Activated T-helper 2 cell treated with anti-CD3 and anti-CD28 coated beads, Interferon-gamma antibody, Interleukin-2, Interleukin-4, amounts not matched to agents 10 μg/mL and 5 μg/mL and 100 μg/mL, durations not matched to agents 14 hours and 24 hours and 36 hours (primary cell): Measurements from ENCODE around the gene MAGOH. TPM values are rescaled to one million over a fixed set of nuclear protein-coding genes. Genes with fewer than 3 reads are reported as not detected.

ENCODE experiments used
- DNase-seq: peaks from one replicate; pipeline ENCODE4 v3.0.0; 2021; ENCODE audit warnings: low spot score
- H3K27ac Mint-ChIP-seq: one replicate; pipeline ENCODE4 v1.8.0; 2021; ENCODE audit warnings: mixed read lengths
- H3K27me3 Mint-ChIP-seq: one replicate; pipeline ENCODE4 v1.8.0; 2021; ENCODE audit warnings: low read depth, mixed read lengths
- H3K36me3 Mint-ChIP-seq: one replicate; pipeline ENCODE4 v1.8.0; 2021; ENCODE audit warnings: low read depth, mixed read lengths
- H3K4me1 Mint-ChIP-seq: one replicate; pipeline ENCODE4 v1.8.0; 2021; ENCODE audit warnings: low read depth, mixed read lengths
- H3K4me3 Mint-ChIP-seq: one replicate; pipeline ENCODE4 v1.8.0; 2021; ENCODE audit warnings: low read depth, mild to moderate bottlenecking, moderate library complexity, mixed read lengths
- H3K9me3 Mint-ChIP-seq: one replicate; pipeline ENCODE4 v1.8.0; 2021; ENCODE audit warnings: mixed read lengths
- intact Hi-C: fragments of 100-400 bp; cut with micrococcal nuclease; formaldehyde crosslinking; loops from one replicate; pipeline ENCODE4 v1.15.1; 2023
- total RNA-seq: library from RNA; stranded (reverse); gene quantifications from 2 replicates; pipeline ENCODE4 v1.2.3, GENCODE V29; 2022

Gene MAGOH
- total RNA-seq, 1 donor from 2014 or later = 90.2 TPM

- Mint-ChIP-seq H3K9me3 (no peaks in the 10 kb centered on the region), H3K27ac (no peak overlapping the region), H3K4me1 (no peaks in the 10 kb centered on the region), H3K36me3 (peaks cover 72% of the 10 kb centered on the region), H3K27me3 (no peaks in the 10 kb centered on the region), H3K4me3 (no peak overlapping the region)
- DNase-seq = no peak
- intact Hi-C loops = no loop called here
Observed at GRCh38 chr1:53265581-53265980, 27.3 kb upstream of the MAGOH start.

GRCh38 chr1:53264048-53264447 lies 25.7 kb upstream of the MAGOH start:
- H3K4me3 Mint-ChIP-seq = no peak overlapping the region
- intact Hi-C loops = no loop called here
- DNase-seq = no peak
- H3K4me1 Mint-ChIP-seq = no peaks in the 10 kb centered on the region
- H3K27ac Mint-ChIP-seq = no peak overlapping the region
- H3K36me3 Mint-ChIP-seq = peaks cover 76% of the 10 kb centered on the region
- no peaks in the 10 kb centered on the region for H3K9me3 Mint-ChIP-seq
- H3K27me3 Mint-ChIP-seq = no peaks in the 10 kb centered on the region

DNA sequence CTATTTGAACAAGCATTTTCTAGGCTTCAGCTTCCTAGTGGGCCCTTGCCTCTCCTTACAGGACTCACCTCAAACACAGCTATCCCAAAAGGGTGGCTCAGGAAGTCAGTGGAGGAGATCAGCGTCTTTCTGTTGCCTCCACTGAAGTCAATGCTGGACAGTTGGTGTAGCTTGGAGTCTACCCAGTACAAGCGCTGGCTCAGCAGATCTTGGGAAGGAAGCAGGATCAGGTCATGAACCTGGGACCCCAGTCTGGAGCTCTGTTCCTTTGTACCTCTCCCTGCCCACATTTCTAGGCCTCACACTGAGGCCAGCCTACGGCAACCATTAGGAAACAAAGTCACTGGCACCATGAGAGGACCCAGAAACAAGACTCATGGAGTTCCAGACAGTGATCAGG lies 23.7 kb upstream of the MAGOH start:
- intact Hi-C loops = no loop called here
- no peak overlapping the region for H3K27ac Mint-ChIP-seq

DNA sequence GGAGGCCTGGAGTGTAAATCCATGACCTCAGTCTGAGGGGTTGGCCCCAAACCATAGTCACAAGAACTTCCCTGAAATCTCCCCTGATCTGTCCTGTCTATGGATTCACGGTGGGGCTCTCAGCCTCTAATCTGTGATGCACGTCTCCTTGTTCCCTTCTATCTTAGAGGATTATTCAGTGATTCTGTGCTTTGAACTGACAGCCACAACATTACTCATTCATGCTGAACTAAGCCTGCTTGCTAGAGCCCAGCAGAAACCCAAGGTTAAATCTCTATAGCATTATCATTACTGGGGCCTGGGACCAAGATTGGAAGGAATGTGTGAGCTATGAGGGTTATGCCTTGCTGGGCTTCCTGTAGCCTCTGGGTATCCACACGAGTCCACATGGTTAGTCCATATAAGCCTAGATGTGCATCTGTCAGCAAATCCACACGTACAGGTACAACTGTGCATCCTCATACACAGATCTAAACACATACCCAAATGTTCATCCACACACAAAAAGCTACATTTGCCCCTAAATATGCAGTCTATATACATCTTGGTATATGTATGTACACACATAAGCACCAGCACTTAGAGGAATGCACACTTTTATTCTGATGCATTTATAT lies 22.4 kb upstream of the MAGOH start:
- Mint-ChIP-seq H3K27ac (no peak overlapping the region), H3K36me3 (peaks cover 83% of the 10 kb centered on the region), H3K27me3 (no peaks in the 10 kb centered on the region), H3K4me3 (no peak overlapping the region), H3K4me1 (no peaks in the 10 kb centered on the region), H3K9me3 (no peaks in the 10 kb centered on the region)
- intact Hi-C loops = no loop called here
- DNase-seq = no peak

More for the DNA sequence above, 23.7 kb upstream of the MAGOH start:
- H3K4me3 Mint-ChIP-seq = no peak overlapping the region
- H3K27me3 Mint-ChIP-seq = no peaks in the 10 kb centered on the region
- no peaks in the 10 kb centered on the region for H3K4me1 Mint-ChIP-seq
- no peak for DNase-seq
- H3K36me3 Mint-ChIP-seq = peaks cover 83% of the 10 kb centered on the region
- H3K9me3 Mint-ChIP-seq = no peaks in the 10 kb centered on the region

- Mint-ChIP-seq H3K9me3 (no peaks in the 10 kb centered on the region), H3K27ac (no peak overlapping the region), H3K36me3 (peaks cover 80% of the 10 kb centered on the region), H3K4me3 (no peak overlapping the region), H3K27me3 (no peaks in the 10 kb centered on the region), H3K4me1 (no peaks in the 10 kb centered on the region)
- no peak for DNase-seq
- intact Hi-C loops = loop anchor here (10.0 kb wide), 1 partner anchor 65 kb away; the partner anchor contains the start of gene CPT2
Observed at GRCh38 chr1:53259932-53260331, 21.6 kb upstream of the MAGOH start.

- H3K36me3 Mint-ChIP-seq = peaks cover 76% of the 10 kb centered on the region
- H3K27me3 Mint-ChIP-seq = no peaks in the 10 kb centered on the region
- no peaks in the 10 kb centered on the region for H3K4me1 Mint-ChIP-seq
- intact Hi-C loops = loop anchor here (10.0 kb wide), 1 partner anchor 63 kb away; the partner anchor contains the start of gene CPT2
- no peak overlapping the region for H3K4me3 Mint-ChIP-seq
- no peak overlapping the region for H3K27ac Mint-ChIP-seq
- DNase-seq = no peak
- H3K9me3 Mint-ChIP-seq = no peaks in the 10 kb centered on the region
Observed at GRCh38 chr1:53258216-53258615, 19.9 kb upstream of the MAGOH start.

- peaks cover 73% of the 10 kb centered on the region for H3K36me3 Mint-ChIP-seq
- no peaks in the 10 kb centered on the region for H3K27me3 Mint-ChIP-seq
- H3K4me3 Mint-ChIP-seq = no peak overlapping the region
- DNase-seq = no peak
- H3K27ac Mint-ChIP-seq = no peak overlapping the region
- no peaks in the 10 kb centered on the region for H3K9me3 Mint-ChIP-seq
- intact Hi-C loops = loop anchor here (10.0 kb wide), 1 partner anchor 63 kb away; the partner anchor contains the start of gene CPT2
- H3K4me1 Mint-ChIP-seq = no peaks in the 10 kb centered on the region
Observed at GRCh38 chr1:53257454-53258081, 19.2 kb upstream of the MAGOH start.

DNA sequence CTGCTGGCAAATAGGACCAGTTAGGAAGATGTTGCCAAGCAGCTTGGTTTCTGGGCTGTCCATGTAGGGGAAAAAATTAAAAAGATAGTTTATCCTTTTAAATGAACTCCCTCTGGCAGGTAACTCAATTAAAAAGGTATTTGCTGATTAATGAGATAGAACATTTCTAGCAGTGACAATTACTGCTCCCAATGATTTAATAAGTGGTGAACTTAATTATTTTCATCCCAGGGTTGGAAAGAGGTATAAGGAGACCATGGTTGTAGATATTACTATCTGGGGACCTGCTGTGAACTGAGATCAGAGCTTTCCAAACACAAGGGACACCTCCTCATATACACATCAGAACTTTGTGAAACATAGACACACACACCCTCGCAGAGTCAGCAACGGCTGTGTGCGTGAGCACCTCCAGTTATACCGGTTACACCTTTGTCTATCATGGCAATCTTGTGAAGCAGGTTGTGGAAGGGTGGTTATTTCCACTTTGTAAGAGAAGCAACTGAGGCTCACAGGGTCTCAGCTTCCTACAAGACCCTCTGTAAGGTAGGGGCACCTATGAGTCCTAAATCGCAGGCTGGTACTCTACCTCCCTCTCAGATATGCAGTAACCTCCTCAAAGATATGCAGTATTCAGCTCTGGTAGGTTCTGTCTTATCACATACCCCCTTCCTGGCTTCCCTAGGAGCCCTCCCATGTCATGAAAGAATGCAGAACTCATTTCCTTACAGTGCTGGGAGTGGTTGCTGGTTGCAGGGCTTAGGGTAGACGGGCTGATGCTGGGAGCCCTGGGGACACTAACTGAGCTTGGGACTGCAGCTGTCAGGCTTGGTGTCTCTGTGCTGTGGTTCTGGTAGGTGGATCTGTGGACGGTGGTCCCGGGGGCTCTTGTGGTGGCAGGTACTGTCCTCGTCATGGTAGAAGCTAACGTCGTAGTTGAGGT lies 18.5 kb upstream of the MAGOH start:
- intact Hi-C loops = loop anchor here (10.0 kb wide), 1 partner anchor 62 kb away; the partner anchor contains the start of gene CPT2
- Mint-ChIP-seq H3K4me3 (no peak overlapping the region), H3K36me3 (peaks cover 76% of the 10 kb centered on the region), H3K27ac (no peak overlapping the region), H3K4me1 (no peaks in the 10 kb centered on the region), H3K9me3 (no peaks in the 10 kb centered on the region), H3K27me3 (no peaks in the 10 kb centered on the region)
- no peak for DNase-seq

DNA sequence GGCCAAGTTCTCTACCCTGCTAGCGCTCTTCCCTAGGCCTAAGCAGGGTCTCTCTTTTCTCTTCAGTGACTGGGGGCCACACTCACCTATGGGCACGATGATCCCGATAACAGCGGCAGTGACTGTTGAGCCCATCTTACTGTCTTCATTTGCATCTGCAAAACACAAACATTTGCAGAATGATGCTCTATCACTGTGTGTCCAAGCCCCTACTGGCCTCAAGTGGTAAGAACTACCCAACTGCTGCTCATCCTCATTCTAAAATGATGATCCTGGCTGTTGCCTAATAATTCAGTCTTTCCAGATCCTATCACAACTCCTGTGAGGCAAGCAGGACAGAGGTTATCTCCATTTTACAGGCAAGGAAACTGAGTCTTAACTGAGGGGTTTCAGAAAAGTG lies 16.7 kb upstream of the MAGOH start:
- H3K9me3 Mint-ChIP-seq = no peaks in the 10 kb centered on the region
- no peaks in the 10 kb centered on the region for H3K27me3 Mint-ChIP-seq
- H3K4me3 Mint-ChIP-seq = no peak overlapping the region
- H3K36me3 Mint-ChIP-seq = peaks cover 77% of the 10 kb centered on the region
- intact Hi-C loops = loop anchor here (10.0 kb wide), 1 partner anchor 60 kb away; the partner anchor contains the start of gene CPT2
- no peak for DNase-seq
- H3K4me1 Mint-ChIP-seq = no peaks in the 10 kb centered on the region
- H3K27ac Mint-ChIP-seq = no peak overlapping the region

GRCh38 chr1:53254011-53254640 lies 15.8 kb upstream of the MAGOH start:
- Mint-ChIP-seq H3K27ac (no peak overlapping the region), H3K4me1 (no peaks in the 10 kb centered on the region), H3K9me3 (no peaks in the 10 kb centered on the region), H3K4me3 (no peak overlapping the region), H3K36me3 (peaks cover 78% of the 10 kb centered on the region), H3K27me3 (no peaks in the 10 kb centered on the region)
- DNase-seq = no peak
- intact Hi-C loops = loop anchor here (10.0 kb wide), 1 partner anchor 59 kb away; the partner anchor contains the start of gene CPT2

- Mint-ChIP-seq H3K4me3 (no peak overlapping the region), H3K36me3 (peaks cover 76% of the 10 kb centered on the region), H3K9me3 (no peaks in the 10 kb centered on the region), H3K27me3 (no peaks in the 10 kb centered on the region), H3K4me1 (no peaks in the 10 kb centered on the region), H3K27ac (no peak overlapping the region)
- intact Hi-C loops = loop anchor here (10.0 kb wide), 1 partner anchor 56 kb away; the partner anchor contains the start of gene CPT2
- DNase-seq = no peak
Observed at GRCh38 chr1:53250325-53250724, 12.0 kb upstream of the MAGOH start.

GRCh38 chr1:53249706-53250105 lies 11.4 kb upstream of the MAGOH start:
- Mint-ChIP-seq H3K27me3 (no peaks in the 10 kb centered on the region), H3K4me3 (no peak overlapping the region), H3K27ac (no peak overlapping the region), H3K9me3 (no peaks in the 10 kb centered on the region), H3K4me1 (no peaks in the 10 kb centered on the region), H3K36me3 (peaks cover 76% of the 10 kb centered on the region)
- no peak for DNase-seq
- intact Hi-C loops = loop anchor here (10.0 kb wide), 1 partner anchor 55 kb away; the partner anchor contains the start of gene CPT2
